H1 (cell line): ENCODE measurements around the gene CAMK2D. TPM values are rescaled to one million over a fixed set of nuclear protein-coding genes. Genes with fewer than 3 reads are reported as not detected.

ENCODE experiments used
- CTCF ChIA-PET: fragments of 300-600 bp; sonication (Branson Sonifier 250); formaldehyde crosslinking; loops from one replicate; lab custom pipeline; 2021; ENCODE audit not compliant: partially characterized antibody; lab: Charles Lee
- POLR2A ChIA-PET: fragments of 300-600 bp; sonication (Branson Sonifier 250); formaldehyde crosslinking; loops from one replicate; lab custom pipeline; 2021; ENCODE audit warnings: inconsistent platforms; ENCODE audit not compliant: partially characterized antibody; lab: Charles Lee
- DNase-seq, 2 experiments: peaks; one replicate each; pipeline versions ENCODE4 v3.0.0 to v3.0.0-alpha.2; 2010 to 2022; ENCODE audit warnings: low spot score in 2 of 2, low read depth in 1 of 2, mixed read lengths in 1 of 2
- FAIRE-seq: peaks from 2 replicates; lab custom pipeline; 2011; peaks lifted over from hg19 to GRCh38; lab: Jason Lieb, UNC
- H2AFZ ChIP-seq: 2 replicates; pipeline ENCODE4 v1.8.1; 2012; ENCODE audit warnings: low read length, inconsistent platforms
- H2AK5ac ChIP-seq: 2 replicates; pipeline ENCODE4 v1.6.1; 2013; ENCODE audit warnings: low read depth, low read length
- H2BK120ac ChIP-seq: replicated peaks from 2 replicates; pipeline ENCODE3; 2013; ENCODE audit warnings: low read depth, low read length, inconsistent platforms
- H2BK12ac ChIP-seq: 2 replicates; pipeline ENCODE4 v1.6.1; 2013; ENCODE audit warnings: low read depth, low read length
- H2BK15ac ChIP-seq: 2 replicates; pipeline ENCODE4 v1.6.1; 2013; ENCODE audit warnings: low read length
- H2BK20ac ChIP-seq: 2 replicates; pipeline ENCODE4 v1.6.1; 2013; ENCODE audit warnings: low read length
- H2BK5ac ChIP-seq: 2 replicates; pipeline ENCODE4 v1.6.1; 2013; ENCODE audit warnings: low read depth, low read length
- H3K14ac ChIP-seq: 2 replicates; pipeline ENCODE4 v1.6.1; 2013; ENCODE audit warnings: inconsistent platforms; ENCODE audit not compliant: insufficient read length
- H3K18ac ChIP-seq: 2 replicates; pipeline ENCODE4 v1.6.1; 2013; ENCODE audit warnings: low read length; ENCODE audit errors: extremely low read depth
- H3K23ac ChIP-seq: 2 replicates; pipeline ENCODE4 v1.6.1; 2013; ENCODE audit warnings: inconsistent platforms; ENCODE audit not compliant: insufficient read length
- H3K23me2 ChIP-seq: 2 replicates; pipeline ENCODE4 v1.6.1; 2013; ENCODE audit warnings: low read depth, low read length
- H3K27ac ChIP-seq: 2 replicates; pipeline ENCODE4 v1.6.1; 2011; ENCODE audit warnings: low read depth, low read length, inconsistent platforms
- H3K27me3 ChIP-seq, 4 experiments: replicated peaks in 1 of 4; 1 replicate in 1 of 4; 2 replicates in 3 of 4; pipeline versions ENCODE4 v1.6.1 to v1.8.1; 2011 to 2013; ENCODE audit warnings: low read length in 3 of 4, mild to moderate bottlenecking in 3 of 4, inconsistent platforms in 2 of 4, mixed read lengths in 2 of 4, moderate library complexity in 1 of 4; ENCODE audit not compliant: control insufficient read depth in 3 of 4, insufficient read depth in 3 of 4; ENCODE audit errors: extremely low read depth in 1 of 4
- H3K36me3 ChIP-seq, 4 experiments: 2 replicates each; pipeline versions ENCODE4 v1.6.1 to v1.8.1; 2011 to 2013; ENCODE audit warnings: mild to moderate bottlenecking in 4 of 4, low read length in 3 of 4, moderate library complexity in 2 of 4, control low read depth in 1 of 4, inconsistent platforms in 1 of 4; ENCODE audit not compliant: insufficient read depth in 4 of 4, control insufficient read depth in 2 of 4
- H3K4ac ChIP-seq: replicated peaks from 2 replicates; pipeline ENCODE3; 2013; ENCODE audit warnings: low read length, low read depth, mixed read lengths, inconsistent platforms; ENCODE audit not compliant: insufficient read length
- H3K4me1 ChIP-seq, 4 experiments: replicated peaks in 1 of 4; 1 replicate in 1 of 4; 2 replicates in 3 of 4; pipeline versions ENCODE4 v1.6.1 to v1.8.1; 2011 to 2013; ENCODE audit warnings: low read length in 3 of 4, inconsistent platforms in 2 of 4, mixed read lengths in 1 of 4; ENCODE audit not compliant: insufficient read depth in 4 of 4, control insufficient read depth in 3 of 4
- H3K4me2 ChIP-seq, 2 experiments: 2 replicates each; pipeline versions ENCODE4 v1.6.1 to v1.8.1; 2011 to 2013; ENCODE audit warnings: low read depth in 2 of 2, low read length in 2 of 2, control low read depth in 1 of 2, inconsistent platforms in 1 of 2, mild to moderate bottlenecking in 1 of 2; ENCODE audit not compliant: insufficient read depth in 1 of 2
- H3K4me3 ChIP-seq, 4 experiments: fragments of 200-600, 300-600 bp in 1 of 4; sonication (generic), shearing (Covaris generic), sonication (Bioruptor Twin) in 1 of 4; 2 replicates each; pipeline versions ENCODE4 v1.5.1 to v1.8.1; 2011 to 2016; ENCODE audit warnings: low read length in 4 of 4, low read depth in 3 of 4, control low read depth in 2 of 4, inconsistent platforms in 2 of 4, mild to moderate bottlenecking in 2 of 4, mixed read lengths in 1 of 4, moderate library complexity in 1 of 4; ENCODE audit not compliant: insufficient read depth in 2 of 4; ENCODE audit errors: extremely low read depth in 1 of 4
- H3K56ac ChIP-seq: replicated peaks from 2 replicates; pipeline ENCODE3; 2013; ENCODE audit warnings: low read depth, mild to moderate bottlenecking, mixed read lengths, low read length, inconsistent platforms; ENCODE audit not compliant: insufficient read length
- H3K79me1 ChIP-seq: 2 replicates; pipeline ENCODE4 v1.6.1; 2013; ENCODE audit warnings: low read depth, low read length, control low read depth
- H3K79me2 ChIP-seq, 2 experiments: 2 replicates each; pipeline versions ENCODE4 v1.6.1 to v1.8.1; 2012 to 2013; ENCODE audit warnings: low read length in 2 of 2, mild to moderate bottlenecking in 2 of 2, inconsistent platforms in 1 of 2; ENCODE audit not compliant: insufficient read depth in 2 of 2, control insufficient read depth in 1 of 2
- H3K9ac ChIP-seq, 4 experiments: replicated peaks in 1 of 4; 1 replicate in 1 of 4; 2 replicates in 3 of 4; pipeline versions ENCODE4 v1.6.1 to v1.8.1; 2011 to 2013; ENCODE audit warnings: low read depth in 3 of 4, low read length in 3 of 4, control low read depth in 2 of 4, mild to moderate bottlenecking in 2 of 4, moderate library complexity in 2 of 4, inconsistent platforms in 1 of 4; ENCODE audit errors: extremely low read depth in 1 of 4
- H3K9me3 ChIP-seq, 2 experiments: 2 replicates each; pipeline versions ENCODE4 v1.6.1 to v1.8.1; 2012 to 2013; ENCODE audit warnings: mild to moderate bottlenecking in 2 of 2, moderate library complexity in 2 of 2, control low read depth in 1 of 2, inconsistent platforms in 1 of 2, low read depth in 1 of 2, low read length in 1 of 2, mixed read lengths in 1 of 2; ENCODE audit not compliant: insufficient read depth in 2 of 2
- H4K20me1 ChIP-seq, 2 experiments: replicated peaks in 1 of 2; 2 replicates each; pipeline versions ENCODE3 to v1.8.1; 2011 to 2013; ENCODE audit warnings: inconsistent platforms in 2 of 2, low read length in 2 of 2, mild to moderate bottlenecking in 1 of 2; ENCODE audit not compliant: insufficient read depth in 2 of 2, control insufficient read depth in 1 of 2
- H4K5ac ChIP-seq: 2 replicates; pipeline ENCODE4 v1.6.1; 2013; ENCODE audit warnings: low read length, low read depth, mixed read lengths, inconsistent platforms; ENCODE audit not compliant: insufficient read length
- H4K8ac ChIP-seq: 2 replicates; pipeline ENCODE4 v1.8.0; 2013; ENCODE audit warnings: mild to moderate bottlenecking, moderate library complexity, low read length, inconsistent platforms; ENCODE audit not compliant: insufficient read depth; ENCODE audit errors: extremely low read depth
- H4K91ac ChIP-seq: replicated peaks from 2 replicates; pipeline ENCODE3; 2013; ENCODE audit warnings: low read length, mixed read lengths, inconsistent platforms; ENCODE audit not compliant: insufficient read length
- CHD7 ChIP-seq: fragments of 300-600 bp; sonication (generic); IDR thresholded peaks from 2 replicates; pipeline ENCODE4 v1.7.1; 2012; ENCODE audit warnings: low read length, moderate library complexity, mild to moderate bottlenecking, inconsistent platforms; ENCODE audit not compliant: insufficient replicate concordance
- polyA plus RNA-seq, 7 experiments: library from polyadenylated mRNA; depleted of rRNA in 3 of 7; stranded (reverse) in 5 of 7; unstranded in 2 of 7; fragments of >200 nt in 5 of 7; fragments of 200-250 nt in 2 of 7; gene quantifications; 1 replicate in 5 of 7; 2 replicates in 1 of 7; 4 replicates in 1 of 7; pipeline versions ENCODE4 v1.2.1 to v1.2.3, GENCODE V29; 2011 to 2013; ENCODE audit warnings: missing spikeins in 2 of 7, mixed read lengths in 2 of 7
- total RNA-seq: library from RNA; stranded (reverse); fragmentation: NEBNext Ultra II Directional; extraction: Animal tissue kit (Norgen Biotek cat#: 25700); gene quantifications from 2 replicates; pipeline ENCODE4 v1.2.1, GENCODE V29; 2021

The CAMK2D gene
- total and polyA plus RNA-seq, 2 of the 8 experiments (the other 6 are each of a cell fraction or from before 2014, with no cell fraction given) = 3.2 to 7.0 TPM

GRCh38 chr4:113739197-113739596 lies 22.3 kb downstream of the CAMK2D start:
- CTCF ChIA-PET = interaction anchor here (0.8 kb wide), 1 partner anchor 292 kb away, joined by 3 read pairs; no protein-coding TSS in a partner anchor
- H4K8ac ChIP-seq = no peak overlapping the region
- no peaks in the 10 kb centered on the region for H3K79me2 ChIP-seq
- TF ChIP-seq CHD7 = no peak

More at GRCh38 chr4:113739197-113739596, 22.3 kb downstream of the CAMK2D start:
- H3K4me3 ChIP-seq = no peak overlapping the region
- H4K91ac ChIP-seq = no peak overlapping the region
- no peak overlapping the region for H3K4ac ChIP-seq
- H3K9me3 ChIP-seq = no peaks in the 10 kb centered on the region
- no peak overlapping the region for H2AK5ac ChIP-seq
- no peak overlapping the region for H3K14ac ChIP-seq
- H3K56ac ChIP-seq = no peak overlapping the region
- H3K27me3 ChIP-seq = no peaks in the 10 kb centered on the region
- no peak for DNase-seq
- no peak overlapping the region for H2BK12ac ChIP-seq
- no peaks in the 10 kb centered on the region for H3K23me2 ChIP-seq
- POLR2A ChIA-PET = interaction anchor here (0.7 kb wide), 1 partner anchor 32 kb away, joined by 3 read pairs; no protein-coding TSS in a partner anchor
- H2AFZ ChIP-seq = no peak overlapping the region
- no peaks in the 10 kb centered on the region for H3K36me3 ChIP-seq
- no peak overlapping the region for H4K5ac ChIP-seq
- no peak overlapping the region for H2BK20ac ChIP-seq
- H3K79me1 ChIP-seq = no peaks in the 10 kb centered on the region
- no peak overlapping the region for H2BK15ac ChIP-seq
- no peak for FAIRE-seq
- no peaks in the 10 kb centered on the region for H4K20me1 ChIP-seq
- no peak overlapping the region for H3K23ac ChIP-seq
- no peak overlapping the region for H3K18ac ChIP-seq
- H2BK120ac ChIP-seq = no peak overlapping the region
- H3K4me2 ChIP-seq = no peak overlapping the region
- no peak overlapping the region for H3K27ac ChIP-seq
- H3K9ac ChIP-seq = no peak overlapping the region
- no peak overlapping the region for H2BK5ac ChIP-seq
- peaks cover 0 to 3% (median 0%) of the 10 kb centered on the region in 4 experiments; a peak in 1 of 7 replicates for H3K4me1 ChIP-seq
